ENCODE measurements around the gene SERPINB6.
"Not testable (repeated sequence)": the region's sequence is repeated elsewhere in the genome, so short reads cannot be mapped to it uniquely, and the experiment has no call there.

SERPINB6 gene

DNA sequence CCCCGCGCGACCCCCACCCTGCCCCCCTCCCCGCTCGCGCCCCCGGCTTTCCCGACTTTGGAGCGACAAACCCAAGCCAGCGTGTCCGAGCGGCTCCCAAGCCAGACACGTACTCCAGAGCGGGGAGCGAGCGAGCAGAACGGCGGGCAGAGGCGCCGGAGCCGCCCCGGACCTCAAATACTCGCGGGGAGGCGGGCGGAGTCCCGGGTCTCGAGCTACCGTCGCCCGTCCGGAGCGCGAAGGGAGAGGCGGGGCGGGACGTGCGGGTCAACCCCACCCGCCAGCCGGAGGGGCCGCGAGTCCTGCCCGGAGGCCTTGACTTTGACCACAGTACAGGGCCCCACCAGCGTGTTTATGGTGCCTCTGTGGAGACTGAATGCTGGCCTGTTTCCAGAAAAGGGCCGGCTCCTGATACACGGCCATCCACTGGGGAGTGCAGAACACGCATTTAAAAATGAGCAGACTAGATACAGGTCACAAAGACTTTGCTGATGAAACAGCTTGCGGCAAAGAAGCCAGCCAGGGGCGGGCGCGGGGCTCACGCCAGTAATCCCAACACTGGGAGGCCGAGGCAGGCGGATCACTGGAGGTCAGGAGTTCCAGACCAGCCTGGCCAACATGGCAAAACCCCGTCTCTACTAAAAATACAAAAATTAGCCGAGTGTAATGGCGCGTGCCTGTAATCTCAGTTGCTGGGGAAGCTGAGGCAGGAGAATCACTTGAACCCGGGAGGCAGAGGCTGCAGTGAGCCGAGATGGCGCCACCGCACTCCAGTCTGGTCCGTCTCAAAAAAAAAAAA, at the start of gene SERPINB6:
SERPINB6 (minus strand) TSS at position 148 of the 799 bp plus-strand sequence. CDS start 12,235 bp downstream, outside the sequence.
- H3K4me3 ChIP-seq (ENCODE audit: low read length) = peak within 1 kb of the TSS; percentile 32; the same call in 1 of the 2 replicates
- TF ChIP-seq ZNF274 (IDR thresholded peaks at IDR 0.05; ENCODE audit: low read depth, low read length) = no peak

DNA sequence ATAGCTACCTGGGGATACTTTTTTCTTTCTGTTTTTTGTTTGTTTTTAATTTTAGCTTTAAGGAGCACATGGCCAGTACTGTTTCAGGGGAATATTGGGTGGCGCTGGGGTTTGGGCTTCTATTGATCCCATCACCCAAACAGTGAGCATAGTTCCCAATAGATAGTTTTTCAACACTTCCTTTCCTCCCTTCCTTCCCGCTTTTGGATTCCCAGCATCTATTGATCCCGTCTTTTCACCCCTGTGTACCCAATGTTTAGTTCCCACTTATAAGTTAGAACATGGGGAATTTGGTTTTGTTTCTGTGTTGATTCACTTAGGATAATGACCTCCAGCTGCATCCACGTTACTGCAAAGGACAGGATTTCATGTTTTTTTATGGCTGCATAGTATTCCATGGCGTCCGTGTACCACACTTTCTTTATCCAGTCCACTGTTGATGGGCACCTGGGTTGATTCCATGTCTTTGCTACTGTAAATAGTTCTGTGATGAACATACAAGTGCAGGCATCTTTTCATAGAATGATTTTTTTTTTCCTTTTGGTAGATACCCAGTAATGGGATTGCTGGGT, 48.5 kb upstream of the SERPINB6 start:
- no peak for TF ChIP-seq ZNF274 (IDR thresholded peaks at IDR 0.05; ENCODE audit: low read depth, low read length)
- H3K4me3 ChIP-seq (ENCODE audit: low read length) = no peak overlapping the region

GRCh38 chr6:3019065-3019464, 47.7 kb upstream of the SERPINB6 start:
- TF ChIP-seq ZNF274 (IDR thresholded peaks at IDR 0.05; ENCODE audit: low read depth, low read length) = no peak
- H3K4me3 ChIP-seq (ENCODE audit: low read length) = no peak overlapping the region

DNA sequence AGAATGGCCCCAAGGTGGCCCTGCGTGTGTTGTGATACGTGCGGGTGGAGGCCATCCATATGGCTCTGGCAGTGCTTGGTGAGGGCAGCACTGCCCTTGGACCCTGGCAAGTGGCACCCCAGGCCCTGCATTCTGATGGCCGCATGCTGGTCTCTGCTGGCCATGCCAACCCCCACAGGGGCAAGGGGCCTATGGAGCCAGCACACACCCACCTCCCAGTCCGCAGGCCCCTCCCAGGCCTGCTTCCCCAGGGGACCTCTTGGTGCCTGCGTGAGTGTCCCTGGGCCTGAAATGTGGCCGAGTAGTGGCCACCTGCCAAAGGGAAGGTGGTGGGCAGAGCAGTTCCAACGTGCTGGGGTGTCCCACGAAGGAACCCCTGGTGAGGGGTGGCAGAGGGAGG, 45.9 kb upstream of the SERPINB6 start:
- no peak overlapping the region for H3K4me3 ChIP-seq (ENCODE audit: low read length)
- no peak for TF ChIP-seq ZNF274 (IDR thresholded peaks at IDR 0.05; ENCODE audit: low read depth, low read length)

DNA sequence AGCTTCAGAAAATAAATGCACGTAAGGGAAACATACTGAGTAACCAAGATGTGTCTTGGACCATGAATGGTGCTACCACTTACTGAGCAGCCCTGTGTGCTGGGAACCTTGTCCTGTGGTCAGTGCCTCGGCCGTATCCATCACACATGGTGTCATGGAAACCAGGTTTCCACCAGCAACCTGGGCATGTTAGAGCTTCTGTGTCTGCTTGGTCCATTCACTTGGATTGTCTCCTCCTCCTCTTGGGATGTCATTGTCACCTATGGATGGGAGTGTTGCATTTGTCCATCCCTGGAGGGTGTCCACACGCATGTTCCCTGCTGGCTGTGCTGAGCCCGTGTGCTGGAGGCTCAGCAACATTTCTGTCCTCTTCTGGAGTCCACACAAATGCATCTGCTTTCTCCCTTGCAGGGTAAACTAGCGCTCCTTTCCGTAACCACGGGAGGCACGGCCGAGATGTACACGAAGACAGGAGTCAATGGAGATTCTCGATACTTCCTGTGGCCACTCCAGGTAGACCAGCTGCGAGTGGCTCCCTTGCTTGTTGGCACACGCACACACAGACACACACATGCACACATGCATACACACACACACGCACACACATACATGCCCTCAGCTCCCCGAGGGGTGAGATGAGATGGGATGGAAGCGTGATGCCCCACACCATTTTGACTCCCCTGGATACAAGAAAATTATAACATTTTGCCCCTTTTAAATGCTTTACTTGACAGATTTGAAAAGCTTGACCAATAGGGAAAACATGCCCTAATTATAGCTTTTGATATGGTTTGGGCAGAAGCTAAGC, 45.3 kb upstream of the SERPINB6 start:
- H3K4me3 ChIP-seq (ENCODE audit: low read length) = no peak overlapping the region
- no peak for TF ChIP-seq ZNF274 (IDR thresholded peaks at IDR 0.05; ENCODE audit: low read depth, low read length)

DNA sequence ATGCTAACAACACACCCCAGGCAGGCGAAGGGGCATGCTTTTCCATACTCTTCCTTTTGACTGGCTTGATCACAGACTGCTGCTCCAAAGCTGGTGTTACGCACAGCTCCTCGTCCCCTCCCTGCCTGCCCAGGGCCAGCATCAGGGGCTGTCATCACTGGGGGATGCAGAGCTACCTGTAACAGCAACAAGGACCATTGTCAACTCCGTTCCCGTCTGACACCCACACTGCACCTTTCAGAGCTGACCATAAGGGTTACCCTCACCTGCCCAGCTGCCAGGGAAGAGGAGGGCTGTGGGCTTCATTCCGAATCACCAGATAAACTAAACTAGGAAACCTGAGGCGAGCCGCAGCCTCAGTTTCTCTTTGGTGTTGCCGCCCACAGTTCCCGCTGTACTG, 43.8 kb upstream of the SERPINB6 start:
- TF ChIP-seq ZNF274 (IDR thresholded peaks at IDR 0.05; ENCODE audit: low read depth, low read length) = no peak
- H3K4me3 ChIP-seq (ENCODE audit: low read length) = no peak overlapping the region

GRCh38 chr6:3014675-3015066, 43.3 kb upstream of the SERPINB6 start:
- no peak for TF ChIP-seq ZNF274 (IDR thresholded peaks at IDR 0.05; ENCODE audit: low read depth, low read length)
- H3K4me3 ChIP-seq (ENCODE audit: low read length) = no peak overlapping the region

- TF ChIP-seq ZNF274 (IDR thresholded peaks at IDR 0.05; ENCODE audit: low read depth, low read length) = no peak
Observed at GRCh38 chr6:3013901-3014674, 42.7 kb upstream of the SERPINB6 start.

DNA sequence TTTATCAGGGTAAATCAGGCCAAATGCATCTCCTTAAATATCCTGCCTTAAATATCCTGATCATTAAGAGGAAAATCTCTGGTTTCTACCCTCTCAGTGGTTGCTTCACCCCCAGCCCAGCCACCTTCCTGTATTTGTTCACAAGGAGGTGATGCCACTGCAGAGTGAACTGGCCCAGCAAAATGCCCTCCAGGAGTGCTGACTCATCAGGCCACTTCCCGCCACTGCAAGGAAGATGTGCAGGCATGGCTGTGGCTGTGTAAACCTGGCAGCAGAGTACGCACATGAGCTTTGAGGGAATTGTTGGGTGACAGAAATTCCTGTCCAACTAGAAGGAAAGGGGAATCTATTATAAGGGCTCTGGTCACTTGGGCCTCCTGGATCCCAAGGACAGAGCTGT, 42.1 kb upstream of the SERPINB6 start:
- no peak for TF ChIP-seq ZNF274 (IDR thresholded peaks at IDR 0.05; ENCODE audit: low read depth, low read length)
- H3K4me3 ChIP-seq (ENCODE audit: low read length) = no peak overlapping the region

More at GRCh38 chr6:3013901-3014674, 42.7 kb upstream of the SERPINB6 start:
- H3K4me3 ChIP-seq (ENCODE audit: low read length) = no peak overlapping the region

DNA sequence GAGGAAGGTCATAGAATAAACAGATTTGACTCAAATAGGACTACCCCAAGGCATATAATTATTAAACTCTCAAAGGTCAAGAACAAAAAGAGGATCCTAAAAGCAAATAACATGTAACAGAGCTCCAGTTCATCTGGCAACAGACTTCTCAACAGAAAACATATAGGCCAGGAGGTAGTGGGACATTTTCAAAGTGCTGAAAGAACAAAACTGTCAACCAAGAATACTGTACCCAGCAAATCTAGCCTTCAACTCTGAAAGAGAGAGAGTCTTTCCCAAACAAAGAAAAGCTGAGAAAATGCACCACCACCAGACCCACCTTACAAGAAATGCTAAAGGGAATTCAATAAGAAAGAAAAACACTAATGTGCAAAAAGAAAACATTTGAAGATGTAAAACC, 40.2 kb upstream of the SERPINB6 start:
- TF ChIP-seq ZNF274 (IDR thresholded peaks at IDR 0.05; ENCODE audit: low read depth, low read length) = no peak
- no peak overlapping the region for H3K4me3 ChIP-seq (ENCODE audit: low read length)

GRCh38 chr6:3011158-3011557, 39.8 kb upstream of the SERPINB6 start:
- no peak overlapping the region for H3K4me3 ChIP-seq (ENCODE audit: low read length)
- TF ChIP-seq ZNF274 (IDR thresholded peaks at IDR 0.05; ENCODE audit: low read depth, low read length) = no peak

DNA sequence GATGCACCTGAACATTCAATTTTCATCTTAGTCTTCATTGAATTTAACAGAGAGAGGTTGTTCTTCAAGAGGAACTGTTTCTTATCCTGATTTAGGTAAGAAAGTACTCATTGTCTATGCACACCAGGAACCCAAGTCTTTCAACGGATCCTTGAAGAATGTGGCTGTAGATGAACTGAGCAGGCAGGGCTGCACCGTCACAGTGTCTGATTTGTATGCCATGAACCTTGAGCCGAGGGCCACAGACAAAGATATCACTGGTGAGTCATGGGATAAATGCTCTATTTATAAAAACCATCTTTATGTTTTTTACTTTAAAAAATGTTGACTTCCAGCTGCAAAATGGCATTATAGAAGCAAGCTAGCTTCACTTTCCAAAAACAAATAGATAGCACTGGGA, 38.6 kb upstream of the SERPINB6 start:
- no peak for TF ChIP-seq ZNF274 (IDR thresholded peaks at IDR 0.05; ENCODE audit: low read depth, low read length)
- H3K4me3 ChIP-seq (ENCODE audit: low read length) = no peak overlapping the region

DNA sequence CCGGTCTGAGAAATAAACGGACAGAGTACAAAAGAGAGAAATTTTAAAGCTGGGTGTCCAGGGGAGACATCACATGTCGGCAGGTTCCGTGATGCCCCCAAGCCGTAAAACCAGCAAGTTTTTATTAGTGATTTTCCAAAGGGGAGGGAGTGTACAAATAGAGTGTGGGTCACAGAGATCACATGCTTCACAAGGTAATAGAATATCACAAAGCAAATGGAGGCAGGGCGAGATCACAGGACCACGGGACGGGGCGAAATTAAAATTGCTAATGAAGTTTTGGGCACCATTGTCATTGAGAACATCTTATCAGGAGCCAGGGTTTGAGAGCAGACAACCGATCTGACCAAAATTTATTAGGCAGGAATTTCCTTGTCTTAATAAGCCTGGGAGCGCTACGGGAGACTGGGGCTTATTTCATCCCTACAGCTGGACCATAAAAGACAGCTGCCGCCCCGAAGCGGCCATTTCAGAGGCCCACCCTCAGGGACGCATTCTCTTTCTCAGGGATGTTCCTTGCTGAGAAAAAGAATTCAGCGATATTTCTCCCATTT, 37.4 kb upstream of the SERPINB6 start:
- H3K4me3 ChIP-seq (ENCODE audit: low read length) = not testable (repeated sequence)

- no peak for TF ChIP-seq ZNF274 (IDR thresholded peaks at IDR 0.05; ENCODE audit: low read depth, low read length)
- H3K4me3 ChIP-seq (ENCODE audit: low read length) = no peak overlapping the region
Observed at GRCh38 chr6:3007571-3007970, 36.2 kb upstream of the SERPINB6 start.

Measured in GM08714 (cell line).